Activated T-cell treated with anti-CD3 and anti-CD28 coated beads for 48 hours (primary cell): ENCODE measurements around the gene TMEM132C.

Source experiments
- DNase-seq: peaks from one replicate; pipeline ENCODE4 v3.0.0-alpha.2; 2020; ENCODE audit warnings: low read depth

TMEM132C gene

GRCh38 chr12:128338386-128339125 is 71.6 kb downstream of the TMEM132C start:
- no peak for DNase-seq

- DNase-seq = no peak
Measured at GRCh38 chr12:128339126-128339520, 72.2 kb downstream of the TMEM132C start.

DNA sequence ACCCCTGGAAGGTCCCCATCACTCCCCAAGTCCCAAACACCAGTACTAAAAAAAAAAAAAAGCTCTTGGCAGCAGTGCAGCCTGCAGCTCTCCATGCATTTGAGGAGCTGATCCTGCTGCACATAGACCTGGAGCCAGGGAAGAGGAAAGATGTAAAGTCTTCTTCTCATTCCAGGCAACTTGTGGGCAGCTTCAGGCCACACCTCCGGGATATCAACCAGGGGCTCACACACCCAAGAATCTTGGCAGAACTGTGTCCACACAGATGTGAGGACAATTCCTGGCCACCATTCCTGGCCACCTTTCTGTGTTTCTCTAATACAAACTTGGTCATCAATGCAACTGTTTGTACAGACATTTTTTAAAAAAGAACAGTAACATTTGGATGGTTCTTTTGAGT is 72.7 kb downstream of the TMEM132C start:
- no peak for DNase-seq

GRCh38 chr12:128353301-128353700 is 86.3 kb downstream of the TMEM132C start:
- DNase-seq = no peak

GRCh38 chr12:128356547-128356946 is 89.6 kb downstream of the TMEM132C start:
- no peak for DNase-seq

DNA sequence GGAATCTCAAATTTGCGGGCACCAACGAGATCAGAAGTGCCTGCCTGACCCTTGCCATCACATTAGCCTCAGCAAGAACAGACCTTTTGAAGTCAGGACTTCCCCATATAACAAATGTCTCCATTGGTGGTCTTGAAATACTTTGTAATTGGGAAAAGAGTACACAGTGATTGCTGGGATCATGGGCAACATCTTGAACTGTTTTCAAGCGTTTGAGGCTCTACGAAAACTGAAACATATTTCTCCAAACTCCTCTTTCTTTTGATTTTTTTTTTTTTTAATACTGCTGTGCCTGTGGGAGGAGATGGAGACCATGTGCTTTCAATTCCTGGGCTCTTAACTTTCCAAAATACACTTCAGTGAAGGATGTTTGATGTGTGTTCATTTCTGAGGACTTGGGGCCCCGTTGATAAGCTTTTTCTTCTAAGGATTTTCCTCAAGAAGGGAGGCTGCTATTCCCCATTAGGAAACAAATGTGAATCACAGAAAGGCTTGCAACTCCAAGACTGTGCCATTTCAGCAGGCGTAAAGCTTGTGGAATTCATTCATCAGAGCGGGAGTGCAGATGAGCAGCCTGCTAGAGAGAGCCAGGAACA is 94.5 kb downstream of the TMEM132C start:
- DNase-seq = no peak

DNA sequence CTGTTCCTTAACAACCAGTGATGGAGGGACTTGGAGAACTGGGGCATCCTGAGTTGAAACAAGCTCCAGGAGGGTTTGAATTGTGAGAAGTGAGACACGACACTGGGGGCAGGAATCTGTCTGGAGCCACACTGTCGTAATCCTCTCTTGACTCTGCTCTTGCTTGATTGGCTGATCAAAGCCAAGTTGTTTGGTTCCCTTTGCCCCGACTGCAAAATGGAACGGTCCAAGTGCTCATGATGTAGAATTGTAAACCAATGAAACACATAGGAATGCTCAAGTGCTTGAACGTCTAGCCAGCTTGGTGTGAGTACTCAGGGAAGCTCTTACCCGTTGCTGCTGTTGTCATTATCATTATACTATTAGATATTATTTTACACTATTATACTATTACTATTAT is 98.1 kb downstream of the TMEM132C start:
- no peak for DNase-seq

- DNase-seq = no peak
Measured at GRCh38 chr12:128365651-128366231, 98.8 kb downstream of the TMEM132C start.

DNA sequence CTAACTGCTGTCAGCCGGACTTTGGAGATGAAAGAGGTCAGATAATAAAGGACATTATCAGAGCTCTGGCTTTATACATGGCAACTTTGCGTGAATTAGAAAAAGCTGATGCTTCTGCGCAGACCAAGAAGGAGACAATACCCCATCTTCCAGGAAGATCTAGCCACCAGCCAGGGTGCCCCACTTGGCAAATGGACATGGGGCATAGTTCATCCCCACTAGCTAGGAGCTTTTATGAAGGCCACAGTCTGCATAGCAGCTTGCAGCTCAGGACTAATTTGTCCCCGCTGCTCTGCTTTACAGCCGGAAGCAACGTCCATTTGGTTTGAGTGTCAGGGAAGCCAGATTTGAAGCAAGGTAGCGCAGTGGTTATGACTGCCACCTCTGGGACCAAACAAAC is 101.0 kb downstream of the TMEM132C start:
- DNase-seq = no peak

- DNase-seq = no peak
Measured at GRCh38 chr12:128381541-128381940, 114.6 kb downstream of the TMEM132C start.

GRCh38 chr12:128381946-128382345 is 115.0 kb downstream of the TMEM132C start:
- no peak for DNase-seq

- DNase-seq = no peak
Measured at GRCh38 chr12:128382946-128383345, 116.0 kb downstream of the TMEM132C start.

GRCh38 chr12:128383357-128383937 is 116.5 kb downstream of the TMEM132C start:
- no peak for DNase-seq

- DNase-seq = no peak
Measured at GRCh38 chr12:128385736-128386135, 118.8 kb downstream of the TMEM132C start.

GRCh38 chr12:128387811-128388422 is 120.9 kb downstream of the TMEM132C start:
- peak; percentile 23 for DNase-seq

DNA sequence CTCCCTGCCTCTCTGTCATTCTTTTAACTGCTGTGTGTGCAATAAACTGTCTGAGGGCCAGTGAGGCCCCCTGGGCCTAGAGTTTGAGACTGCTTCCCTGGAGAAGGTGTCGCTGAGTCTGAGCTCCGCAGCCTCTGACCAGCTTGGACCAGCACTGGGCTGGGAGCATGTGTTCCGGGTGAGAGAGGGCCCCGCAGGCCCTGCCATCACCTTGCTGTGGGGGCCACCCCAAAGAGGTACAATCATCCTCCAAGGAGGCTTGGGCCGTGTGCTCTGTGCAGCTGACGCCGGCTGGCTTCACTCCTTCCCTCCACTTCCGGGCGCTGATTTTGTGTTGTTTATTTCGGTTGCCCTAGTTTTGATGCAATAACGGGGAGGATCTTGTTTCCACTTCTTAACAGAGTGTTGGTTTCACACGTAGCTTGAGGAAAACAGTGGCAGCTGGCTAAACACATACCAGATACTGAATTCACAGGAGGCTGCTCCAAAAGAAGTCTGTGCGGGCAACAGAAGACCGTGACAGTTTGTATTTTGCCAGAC is 121.6 kb downstream of the TMEM132C start:
- no peak for DNase-seq

GRCh38 chr12:128393346-128393745 is 126.4 kb downstream of the TMEM132C start:
- DNase-seq = no peak

GRCh38 chr12:128394137-128394536 is 127.2 kb downstream of the TMEM132C start:
- no peak for DNase-seq

DNA sequence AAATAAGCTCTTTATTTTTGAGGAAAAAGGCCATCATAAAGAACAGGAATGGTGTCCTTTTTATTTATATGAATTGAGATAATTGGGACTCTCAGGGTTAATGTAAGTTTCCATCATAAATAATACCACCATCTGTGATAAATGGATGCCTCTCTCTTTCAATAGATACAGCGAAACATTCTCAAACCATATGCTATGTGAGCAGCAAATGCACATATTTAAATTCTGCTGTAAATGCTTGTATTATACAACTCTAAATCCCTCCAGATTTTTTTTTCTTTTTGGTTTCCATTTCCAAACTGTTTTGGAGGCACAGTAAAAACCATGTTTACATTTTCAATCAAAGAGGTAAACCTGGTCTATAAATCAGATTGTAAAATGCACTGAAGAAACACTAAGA is 132.3 kb downstream of the TMEM132C start:
- DNase-seq = no peak

GRCh38 chr12:128402486-128403243 is 135.7 kb downstream of the TMEM132C start:
- DNase-seq = no peak

GRCh38 chr12:128408669-128409068 is 141.7 kb downstream of the TMEM132C start:
- DNase-seq = no peak
